NT2/D1 (cell line): ENCODE results near the gene STYXL2.

Source experiments
- SUZ12 ChIP-seq: IDR thresholded peaks from 2 replicates; pipeline ENCODE4 v1.6.1; 2011; ENCODE audit not compliant: insufficient read length, insufficient read depth; ENCODE audit errors: extremely low read depth
- YY1 ChIP-seq: IDR thresholded peaks from 2 replicates; pipeline ENCODE4 v1.6.1; 2011; ENCODE audit not compliant: insufficient read length, insufficient read depth

DNA sequence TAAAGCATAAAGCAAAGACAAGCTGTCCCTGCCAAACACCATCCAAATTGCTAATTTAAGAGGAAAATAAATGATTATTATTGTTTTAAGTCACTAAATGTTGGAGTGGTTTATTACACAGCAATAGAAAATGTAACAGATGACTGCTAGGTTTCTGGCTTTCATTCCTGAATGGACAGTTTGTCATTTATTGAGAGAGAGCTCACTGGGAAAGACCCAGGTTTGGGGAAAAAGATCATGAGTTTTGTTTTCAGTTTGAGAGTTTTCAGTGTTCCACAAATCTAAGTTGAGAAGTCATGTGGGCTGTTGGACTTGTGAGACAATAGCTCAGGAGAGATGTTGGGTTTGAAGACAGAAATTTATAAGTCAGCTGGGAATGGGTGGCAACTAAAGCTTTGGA is 9.1 kb upstream of the STYXL2 start:
- no peak for TF ChIP-seq YY1
- no peak for TF ChIP-seq SUZ12
